GM18868 (cell line): Measurements from ENCODE around the gene GALNTL6.
"Not testable (repeated sequence)": the region's sequence is repeated elsewhere in the genome, so short reads cannot be mapped to it uniquely, and the experiment has no call there.

Experiments
- ATAC-seq: cut with Tn5 transposase; IDR thresholded peaks from one replicate; pipeline ENCODE4 v1.9.1; 2021; ENCODE audit warnings: mild to moderate bottlenecking, moderate library complexity; ENCODE audit not compliant: unreplicated experiment

GALNTL6 gene

GRCh38 chr4:172962564-172963353 lies 1149.6 kb downstream of the GALNTL6 start:
- no peak for ATAC-seq

DNA sequence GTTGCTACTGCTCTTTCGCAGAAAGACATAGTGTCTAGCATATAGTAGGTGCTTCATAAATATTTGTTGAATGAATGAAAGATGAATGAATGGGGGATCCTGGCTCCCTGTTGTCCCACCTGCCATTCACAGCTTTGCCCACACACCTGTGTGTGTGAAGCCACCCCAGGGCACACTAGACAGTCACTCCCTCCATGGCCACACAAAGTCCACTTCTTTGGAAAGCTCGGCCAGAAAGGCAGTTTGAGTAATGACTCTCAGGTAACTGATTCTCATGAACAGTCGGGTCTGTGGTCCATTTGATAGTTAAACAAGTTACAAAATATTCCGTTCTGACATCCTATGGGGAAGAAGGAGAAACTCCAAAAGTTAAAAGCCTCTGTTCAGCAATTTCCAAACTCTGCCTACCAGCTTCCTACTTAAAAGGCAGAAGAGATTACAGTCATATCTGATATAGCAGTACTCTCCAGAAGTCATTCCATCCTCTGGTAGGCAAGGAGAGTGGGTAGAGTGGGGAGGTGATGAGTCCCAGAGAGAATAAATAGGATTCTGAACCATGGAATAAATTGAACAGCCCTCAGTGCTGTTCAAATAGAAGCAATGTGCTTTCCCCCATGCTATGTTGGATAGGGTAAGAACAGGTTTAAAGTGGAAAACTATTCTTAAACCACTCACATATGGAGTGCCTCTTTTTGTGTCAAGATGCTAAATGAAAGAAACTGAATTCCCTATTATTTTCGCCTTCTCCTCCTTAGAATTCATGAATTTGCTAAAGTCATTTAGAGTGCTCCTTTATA lies 1150.5 kb downstream of the GALNTL6 start:
- ATAC-seq: no peak

- not testable (repeated sequence) for ATAC-seq
Measured at GRCh38 chr4:172970189-172970588, 1157.0 kb downstream of the GALNTL6 start.

- ATAC-seq: no peak
Measured at GRCh38 chr4:172974586-172974985, 1161.4 kb downstream of the GALNTL6 start.

- ATAC-seq: no peak
Measured at GRCh38 chr4:172975651-172976229, 1162.5 kb downstream of the GALNTL6 start.

GRCh38 chr4:172977491-172978041 lies 1164.4 kb downstream of the GALNTL6 start:
- ATAC-seq: not testable (repeated sequence)

DNA sequence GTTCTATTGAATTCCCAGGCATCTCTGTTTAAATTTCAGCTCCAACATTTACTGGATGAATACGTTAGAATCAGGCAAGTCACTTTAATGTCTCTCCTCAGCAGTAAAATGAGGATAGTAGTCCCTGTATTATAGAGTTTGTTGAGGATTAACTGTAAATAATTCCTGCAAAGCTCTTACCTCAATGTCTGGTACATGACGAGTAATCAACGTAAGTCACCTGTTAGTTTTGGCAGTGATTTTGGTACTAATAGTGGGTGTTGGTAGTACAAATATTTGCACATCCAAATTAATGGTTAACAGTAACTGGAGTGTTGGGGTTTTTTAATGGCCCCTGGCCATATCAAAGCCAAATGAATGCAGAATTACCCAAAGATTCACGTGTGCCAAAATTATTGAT lies 1165.6 kb downstream of the GALNTL6 start:
- ATAC-seq: no peak

DNA sequence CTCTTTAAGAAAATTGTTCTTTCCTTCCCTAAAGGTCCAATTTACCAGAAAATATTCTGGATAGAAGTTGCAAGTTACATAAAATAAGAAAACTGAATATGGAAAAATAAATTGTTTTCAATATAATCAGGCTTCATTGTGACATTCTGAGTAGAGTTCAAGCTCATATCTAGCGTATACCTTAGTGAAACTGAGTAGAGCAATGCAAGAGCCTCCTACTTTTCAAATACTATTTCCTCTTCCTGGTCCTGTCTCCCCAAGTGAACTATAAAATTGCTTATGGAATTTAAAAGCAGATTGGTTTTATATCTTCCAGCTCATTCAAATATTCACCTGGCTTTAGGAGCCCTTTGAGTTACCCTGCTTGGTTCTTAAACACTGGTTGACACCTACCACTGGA lies 1166.1 kb downstream of the GALNTL6 start:
- ATAC-seq: no peak

GRCh38 chr4:172980219-172980618 lies 1167.0 kb downstream of the GALNTL6 start:
- no peak for ATAC-seq

DNA sequence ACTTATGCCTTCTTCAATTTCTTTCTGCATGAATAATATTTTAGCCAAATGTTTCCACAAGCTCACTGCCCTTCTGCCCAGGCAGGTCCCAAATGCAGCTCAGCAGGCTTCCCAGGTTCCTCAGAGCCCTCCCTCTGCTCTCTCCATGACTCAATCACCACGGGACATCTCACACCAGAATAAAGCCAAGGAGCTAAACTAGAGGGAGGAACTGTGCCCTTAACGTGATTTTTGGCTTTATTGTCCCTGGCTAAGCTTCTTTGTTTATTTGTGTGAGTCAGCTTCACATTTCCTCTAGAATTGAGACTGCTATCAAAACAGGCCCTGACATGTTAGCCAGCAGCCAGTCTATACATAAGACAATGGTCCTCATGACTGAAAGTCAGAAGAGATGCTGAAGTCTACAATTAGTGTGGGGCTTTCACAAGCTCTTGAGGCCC lies 1169.0 kb downstream of the GALNTL6 start:
- peak; percentile 63 for ATAC-seq

GRCh38 chr4:172983014-172983413 lies 1169.8 kb downstream of the GALNTL6 start:
- ATAC-seq: no peak

- ATAC-seq: no peak
Measured at GRCh38 chr4:172983631-172984030, 1170.4 kb downstream of the GALNTL6 start.

GRCh38 chr4:172985552-172985951 lies 1172.3 kb downstream of the GALNTL6 start:
- no peak for ATAC-seq

DNA sequence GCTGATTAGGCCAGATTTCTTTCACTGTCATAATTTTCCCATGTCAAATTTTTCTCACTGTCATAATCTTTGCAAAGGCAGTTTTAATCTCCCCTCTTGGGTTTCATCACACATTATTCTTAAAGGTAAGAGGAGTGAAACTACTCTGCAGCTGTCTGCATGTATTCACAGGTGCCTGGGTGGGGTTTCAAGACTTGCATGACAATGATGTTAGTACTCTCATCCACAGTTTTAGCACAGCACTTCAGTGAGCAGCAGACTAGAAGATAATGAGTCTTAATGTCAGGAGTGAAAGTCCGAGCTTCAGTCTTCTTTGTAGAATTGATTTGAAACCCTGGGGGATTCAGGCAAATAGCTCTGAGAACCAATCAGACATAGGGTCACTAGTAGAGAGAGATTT lies 1172.9 kb downstream of the GALNTL6 start:
- ATAC-seq: peak; percentile 87

- no peak for ATAC-seq
Measured at GRCh38 chr4:172989984-172990820, 1177.0 kb downstream of the GALNTL6 start.

DNA sequence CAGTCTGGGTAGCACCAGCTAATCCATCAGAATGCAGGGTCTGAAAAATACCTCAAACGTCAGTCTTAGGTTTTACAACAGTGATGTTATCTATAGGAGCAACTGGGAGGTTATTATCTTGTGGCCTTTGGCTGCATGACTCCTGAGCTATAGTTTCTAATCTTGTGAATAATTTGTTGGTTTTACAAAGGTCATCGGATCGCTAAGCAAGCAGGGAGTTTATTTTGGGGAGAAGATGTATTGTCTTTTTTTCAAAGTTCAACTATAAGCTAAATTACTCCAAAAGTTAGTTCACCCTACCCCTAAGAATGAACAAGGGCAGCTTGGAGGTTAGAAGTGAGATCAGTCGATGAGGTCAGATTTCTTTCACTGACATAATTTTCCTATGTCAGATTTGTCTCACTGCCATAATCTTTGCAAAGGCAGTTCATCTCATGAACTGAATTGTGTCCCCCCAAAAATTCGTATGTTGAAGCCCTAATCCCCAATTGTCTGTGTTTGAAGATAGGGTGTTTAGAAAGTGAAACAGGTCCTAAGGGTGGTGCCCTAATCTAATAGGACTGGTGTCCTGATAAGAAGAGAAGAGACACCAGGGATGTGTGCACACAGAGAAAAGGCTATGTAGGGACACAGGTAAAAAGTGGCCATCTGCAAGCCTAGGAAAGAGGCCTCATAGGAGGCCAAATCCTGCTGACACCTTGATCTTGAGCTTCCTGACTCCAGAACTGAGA lies 1179.6 kb downstream of the GALNTL6 start:
- peak; percentile 31 for ATAC-seq

DNA sequence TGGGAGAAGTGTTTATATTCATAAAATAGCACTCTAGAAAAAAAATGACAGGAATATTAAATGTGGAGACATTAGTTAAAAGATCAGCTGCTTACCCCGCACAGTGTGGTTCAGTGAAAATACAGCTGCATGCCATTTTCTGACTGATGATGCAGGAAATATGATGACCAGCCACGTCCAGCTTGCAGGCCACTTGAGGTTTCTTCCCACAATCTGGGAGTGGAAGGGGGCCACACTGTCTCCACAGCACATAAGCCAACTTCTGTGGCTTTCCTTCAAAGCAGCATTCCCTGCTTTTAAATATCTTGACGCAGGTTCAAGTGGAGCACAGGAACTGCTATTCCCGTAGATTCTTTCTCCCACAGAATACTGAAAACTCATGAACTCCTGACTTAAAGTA lies 1182.0 kb downstream of the GALNTL6 start:
- ATAC-seq: no peak

- no peak for ATAC-seq
Measured at GRCh38 chr4:172995704-172996103, 1182.5 kb downstream of the GALNTL6 start.

- peak; percentile 57 for ATAC-seq
Measured at GRCh38 chr4:172996571-172997216, 1183.5 kb downstream of the GALNTL6 start.
